Stimulated activated CD8-positive, alpha-beta memory T cell treated with anti-CD3 and anti-CD28 coated beads, Interleukin-12 subunit alpha, Interleukin-12 subunit beta, amount 100 ng/mL, for 24 hours (primary cell): ENCODE data around the gene CDR2L.
A peak's percentile ranks its signal among the peaks of the same experiment; 100 is the strongest.

Source experiments
- DNase-seq: peaks from one replicate; pipeline ENCODE4 v3.0.0-alpha.2; 2020; ENCODE audit errors: extremely low read depth

CDR2L gene

GRCh38 chr17:74987418-74987908, at the start of gene CDR2L:
CDR2L (plus strand) TSS chr17:74987632; CDS start chr17:74988044, 412 bp downstream.
- DNase-seq: peak; percentile 82

DNA sequence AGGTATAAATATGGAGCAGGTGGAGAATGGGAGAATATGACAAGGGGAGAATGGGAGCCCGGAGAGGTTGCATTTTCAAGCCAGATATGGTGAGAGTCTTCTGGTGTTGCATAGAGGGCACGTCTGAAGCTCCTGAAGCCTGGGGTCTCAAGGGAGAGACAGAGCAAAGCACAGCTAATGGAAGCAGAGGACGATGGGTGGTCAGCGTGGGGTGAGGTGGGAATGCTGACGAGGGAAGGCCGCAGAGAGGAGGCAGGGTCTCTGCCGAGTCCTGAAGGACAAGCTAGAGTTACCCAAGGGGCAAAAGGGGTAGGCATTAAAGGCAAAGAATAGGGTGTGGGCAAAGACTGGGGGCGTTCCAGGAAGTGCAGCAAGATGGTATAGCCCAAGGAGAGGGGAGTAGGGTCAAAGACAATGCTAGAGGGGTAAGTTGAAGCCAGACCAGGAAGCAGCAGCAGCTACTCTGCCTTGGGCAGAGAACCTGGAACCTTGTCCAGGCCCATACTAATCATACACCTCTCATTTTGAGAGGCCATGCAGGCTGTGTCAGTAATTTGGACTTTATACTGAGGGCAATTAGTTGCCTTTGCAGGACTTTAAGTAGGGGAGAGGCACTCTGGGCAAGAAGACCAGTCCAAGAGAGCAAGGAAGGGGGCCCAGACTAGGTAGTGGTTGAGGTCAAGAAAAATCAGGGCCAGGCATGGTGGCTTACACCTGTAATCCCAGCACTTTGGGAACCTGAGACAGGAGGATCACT, 49.1 kb upstream of the CDR2L start:
- no peak for DNase-seq

DNA sequence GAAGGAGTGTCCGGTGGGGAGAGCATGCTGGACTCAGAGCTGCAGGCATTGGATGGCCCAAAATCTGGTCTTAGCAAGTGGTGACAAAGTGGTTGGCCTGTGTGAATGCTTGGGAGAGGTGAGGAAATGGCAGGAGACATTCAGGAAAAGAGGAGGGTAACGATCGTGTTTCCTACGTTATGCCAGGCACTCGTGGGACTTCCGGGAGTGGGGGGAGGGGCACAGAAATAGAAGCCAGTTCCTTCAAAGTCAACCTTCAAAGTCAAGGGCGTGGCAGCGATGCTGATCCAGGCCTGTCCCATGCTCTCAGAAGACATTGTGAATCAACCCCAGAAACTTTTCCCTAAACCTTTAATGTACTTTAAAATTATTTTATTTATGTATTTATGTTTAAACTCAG, 47.9 kb upstream of the CDR2L start:
- no peak for DNase-seq

DNA sequence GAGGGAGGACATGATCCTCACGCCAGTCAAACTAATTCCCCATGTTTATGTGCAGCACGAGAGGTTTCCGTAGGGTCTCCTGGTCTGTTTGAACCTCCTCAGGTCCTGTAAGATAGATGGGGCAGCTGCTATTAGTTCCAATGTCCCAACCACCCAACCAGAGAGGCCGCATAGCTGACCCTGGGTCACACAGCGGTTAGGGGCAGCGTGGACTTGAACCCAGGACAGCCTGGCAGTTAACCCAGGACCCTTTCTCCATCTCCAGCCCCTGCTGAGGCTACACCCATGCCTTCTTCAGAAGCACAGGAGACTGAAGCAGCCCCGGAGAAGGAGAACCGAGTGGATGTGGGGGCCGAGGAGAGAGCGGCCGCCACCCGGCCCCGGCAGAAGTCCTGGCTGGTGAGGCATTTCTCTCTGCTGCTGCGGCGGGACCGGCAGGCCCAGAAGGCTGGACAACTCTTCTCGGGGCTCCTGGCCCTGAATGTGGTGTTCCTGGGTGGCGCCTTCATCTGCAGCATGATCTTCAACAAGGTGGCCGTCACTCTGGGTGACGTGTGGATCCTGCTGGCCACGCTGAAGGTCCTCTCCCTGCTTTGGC, 46.2 kb upstream of the CDR2L start:
- no peak for DNase-seq

- no peak for DNase-seq
These were observed 43.5 kb upstream of the CDR2L start for GRCh38 chr17:74943808-74944522.

- no peak for DNase-seq
These were observed 41.9 kb upstream of the CDR2L start for GRCh38 chr17:74945543-74945942.

- DNase-seq: no peak
These were observed 40.8 kb upstream of the CDR2L start for GRCh38 chr17:74946641-74947040.

DNA sequence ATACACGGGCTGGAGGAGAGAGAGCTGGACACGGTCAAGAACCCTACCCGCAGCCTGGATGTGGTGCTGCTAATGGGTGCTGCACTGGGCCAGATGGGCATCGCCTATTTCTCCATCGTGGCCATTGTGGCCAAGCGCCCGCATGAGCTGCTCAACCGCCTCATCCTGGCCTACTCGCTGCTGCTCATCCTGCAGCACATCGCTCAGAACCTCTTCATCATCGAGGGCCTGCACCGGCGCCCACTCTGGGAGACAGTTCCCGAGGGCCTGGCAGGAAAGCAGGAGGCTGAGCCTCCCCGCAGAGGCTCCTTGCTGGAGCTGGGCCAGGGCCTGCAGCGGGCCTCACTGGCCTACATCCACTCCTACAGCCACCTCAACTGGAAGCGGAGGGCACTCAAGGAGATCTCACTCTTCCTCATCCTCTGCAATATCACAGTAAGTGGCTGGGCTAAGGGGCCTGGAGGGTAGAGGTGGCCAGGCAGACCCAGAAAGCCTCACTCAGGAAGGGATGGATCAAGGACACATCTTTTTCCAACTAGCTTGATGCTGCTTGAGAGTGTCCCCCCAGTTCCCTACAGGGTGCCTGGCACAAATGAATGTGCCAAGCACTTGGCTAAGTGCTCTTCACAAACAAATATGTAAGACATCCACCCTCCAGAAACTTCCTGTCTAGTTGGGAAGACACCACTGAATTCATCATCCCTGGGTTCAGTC, 40.2 kb upstream of the CDR2L start:
- no peak for DNase-seq

DNA sequence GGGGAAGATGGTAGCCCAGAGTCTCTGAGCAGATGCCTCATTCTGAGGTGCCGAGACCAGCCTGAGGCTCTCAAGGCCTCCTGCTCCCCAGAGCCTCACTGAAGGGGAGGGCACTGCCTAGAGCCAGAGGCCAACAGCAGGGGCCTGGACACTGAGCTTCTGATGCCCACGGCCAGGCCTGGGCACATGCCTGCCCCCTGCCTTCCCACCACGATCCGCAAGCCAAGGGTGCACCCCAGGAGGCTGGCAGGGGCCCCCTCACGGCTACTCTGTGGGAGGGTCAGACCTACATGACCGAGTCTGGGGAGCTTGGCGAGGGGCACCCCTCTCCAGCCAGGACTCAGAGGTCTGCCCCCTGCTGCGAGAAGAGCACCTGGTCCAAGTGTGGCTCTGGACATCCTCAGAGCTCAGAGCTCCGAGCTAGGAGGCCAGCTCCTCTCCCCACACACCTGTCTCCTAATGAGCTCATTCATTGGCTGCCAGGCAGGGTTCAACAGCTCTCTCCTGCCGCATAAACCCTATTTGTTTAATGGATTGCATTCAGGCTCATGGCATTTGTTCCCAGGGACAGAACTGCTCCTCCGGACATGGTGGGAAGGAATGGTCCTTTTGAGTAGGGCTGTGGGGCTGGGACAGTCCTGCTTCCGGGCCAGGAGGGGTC, 37.8 kb upstream of the CDR2L start:
- DNase-seq: no peak

DNA sequence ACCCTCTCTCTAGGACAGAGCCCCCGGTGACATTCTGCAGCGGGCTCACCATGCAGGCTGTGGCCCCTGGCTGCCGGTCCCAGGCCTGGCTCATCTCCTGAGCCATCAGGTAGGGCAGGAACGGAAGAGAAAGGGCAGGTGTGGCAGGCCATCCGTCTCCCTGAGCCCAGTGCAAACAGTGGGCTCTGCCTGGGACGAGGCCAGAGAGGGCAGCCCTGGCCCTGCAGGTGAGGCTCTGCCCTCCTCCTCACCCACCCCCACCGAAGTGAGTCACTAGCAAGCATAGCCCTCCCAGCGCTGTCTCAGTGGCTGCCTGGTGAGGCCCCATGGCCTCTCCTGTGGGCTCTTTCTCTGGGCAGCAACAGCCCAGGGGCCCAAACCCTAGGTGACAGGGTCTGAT, 37.2 kb upstream of the CDR2L start:
- no peak for DNase-seq

GRCh38 chr17:74951065-74951464, 36.4 kb upstream of the CDR2L start:
- DNase-seq: no peak

DNA sequence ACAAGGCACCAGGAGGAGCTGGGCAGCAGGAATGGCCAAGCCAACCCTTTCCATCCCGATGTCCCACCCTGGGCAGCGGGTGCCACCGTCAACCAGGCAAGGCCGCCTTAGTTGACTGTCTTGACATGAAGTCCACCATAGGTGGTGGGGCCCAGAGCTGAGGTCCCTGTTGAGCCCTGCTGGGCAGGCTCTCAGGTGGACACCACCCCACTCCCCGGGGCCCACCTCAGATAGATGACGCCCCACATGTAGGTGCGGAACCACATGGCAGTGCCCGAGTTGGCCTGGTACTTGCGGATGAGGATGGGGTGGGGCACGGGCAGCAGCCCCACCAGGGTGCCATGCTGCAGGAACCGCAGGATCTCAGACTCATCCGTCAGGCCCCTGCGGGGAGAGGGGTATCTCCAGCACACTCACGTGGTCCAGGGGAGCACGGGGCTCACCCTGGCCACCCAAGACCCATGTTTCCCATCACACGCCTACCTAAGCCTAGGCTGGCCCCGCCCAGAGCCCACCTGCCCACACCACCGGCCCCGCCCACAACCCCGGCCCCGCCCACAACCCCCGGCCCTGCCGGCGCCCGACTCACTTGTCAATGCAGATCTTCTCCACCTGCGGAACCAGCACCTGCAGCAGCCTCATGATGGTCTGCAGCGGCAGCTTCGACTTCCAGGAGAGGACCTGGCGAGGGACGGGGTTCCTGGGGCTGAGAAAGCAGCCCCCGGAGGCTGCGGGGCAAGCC, 35.6 kb upstream of the CDR2L start:
- DNase-seq: no peak

DNA sequence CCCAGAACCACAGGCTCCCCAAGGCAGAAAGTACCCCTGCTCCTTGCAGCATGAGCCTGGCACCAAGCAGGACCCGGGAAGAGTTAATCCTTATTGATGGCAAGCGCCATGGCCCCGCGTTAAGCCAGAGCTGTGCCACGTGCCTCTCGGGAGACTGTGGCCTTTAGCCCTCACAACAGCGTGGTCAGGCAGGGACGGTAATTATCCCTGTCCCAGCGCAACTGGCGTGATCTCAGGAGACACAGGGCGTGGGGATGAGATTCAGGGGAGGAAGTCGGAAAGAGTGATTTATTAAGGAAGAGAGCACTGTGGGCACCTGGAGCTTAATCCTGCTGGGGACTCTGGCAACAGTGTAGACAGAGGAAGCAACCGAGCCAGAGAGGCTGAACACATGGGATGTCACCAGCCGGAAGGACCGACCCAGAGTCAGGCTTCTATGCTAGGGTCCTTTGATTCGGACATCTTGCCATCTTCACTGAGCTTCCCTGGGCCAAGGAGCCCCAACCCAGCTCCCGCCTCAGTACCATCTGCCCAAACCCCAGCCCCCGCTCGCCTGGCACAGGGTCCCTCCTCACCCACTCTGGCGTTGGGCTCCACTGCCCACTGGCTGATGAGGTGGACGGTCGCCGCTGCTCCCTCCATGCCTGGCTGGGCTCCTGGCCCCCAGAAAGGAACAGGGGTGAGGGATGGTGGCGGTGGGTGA, 34.9 kb upstream of the CDR2L start:
- DNase-seq: no peak

GRCh38 chr17:74953134-74953687, 34.2 kb upstream of the CDR2L start:
- no peak for DNase-seq

GRCh38 chr17:74954115-74954514, 33.3 kb upstream of the CDR2L start:
- no peak for DNase-seq

- no peak for DNase-seq
These were observed 32.6 kb upstream of the CDR2L start for GRCh38 chr17:74954665-74955421.

DNA sequence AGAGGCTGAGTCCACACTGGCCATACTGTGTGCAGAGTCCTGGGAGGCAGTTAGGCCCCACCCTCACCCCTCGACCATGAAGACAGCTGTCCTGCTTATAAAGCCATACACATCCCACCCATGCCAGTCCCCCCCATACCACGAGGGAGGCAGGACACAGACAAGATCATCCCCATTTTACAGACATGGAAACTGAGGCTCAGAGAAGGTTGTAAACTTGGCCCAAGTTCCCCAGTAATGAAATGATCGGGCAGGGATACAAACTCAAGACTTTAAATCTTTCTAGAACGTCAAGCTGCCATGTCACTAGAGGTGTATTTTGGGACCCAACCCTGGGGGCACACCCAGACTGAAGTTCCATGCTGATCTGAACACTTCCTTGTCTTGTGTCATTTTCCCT, 31.3 kb upstream of the CDR2L start:
- no peak for DNase-seq

- DNase-seq: peak; percentile 51
These were observed 29.3 kb upstream of the CDR2L start for GRCh38 chr17:74957935-74958740.
